ENCODE data around the gene IBTK.
"Not testable (repeated sequence)": the region's sequence is repeated elsewhere in the genome, so short reads cannot be mapped to it uniquely, and the experiment has no call there.

The IBTK gene

DNA sequence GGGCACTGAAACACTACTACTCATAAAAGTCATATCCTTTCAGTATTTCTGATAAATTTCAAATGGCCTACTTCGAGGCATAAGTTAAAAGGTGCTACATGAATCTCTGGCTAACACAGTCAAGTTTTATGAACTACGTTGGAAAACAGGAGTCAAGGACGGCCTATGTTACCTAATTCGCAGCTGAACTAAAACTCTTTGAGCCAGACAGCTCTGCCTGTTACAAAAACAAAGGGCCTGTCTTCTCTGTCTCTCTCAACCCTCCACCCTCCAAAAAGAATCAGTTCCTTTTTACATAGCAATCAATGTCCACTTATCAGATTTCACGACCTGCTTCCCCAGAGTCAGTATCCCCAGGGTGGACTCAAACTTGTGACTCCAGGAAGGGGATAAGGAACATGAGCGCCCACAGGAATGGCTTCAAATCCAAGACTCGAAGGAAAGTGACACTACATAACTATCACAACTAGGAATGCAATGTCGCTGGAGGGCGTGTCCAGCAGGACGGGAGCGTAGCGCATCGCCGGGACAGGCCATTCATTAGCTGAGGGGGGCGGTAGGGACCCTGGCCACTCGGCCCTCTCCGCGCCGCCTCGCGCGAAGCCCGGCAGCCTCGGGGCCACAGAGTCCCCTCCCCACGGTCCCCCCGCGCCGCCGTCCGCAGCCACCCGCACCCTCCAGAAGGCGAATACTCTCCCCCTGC lies 591 bp downstream of the IBTK start:
- peak; percentile 48 for DNase-seq (ENCODE audit: low read depth)

DNA sequence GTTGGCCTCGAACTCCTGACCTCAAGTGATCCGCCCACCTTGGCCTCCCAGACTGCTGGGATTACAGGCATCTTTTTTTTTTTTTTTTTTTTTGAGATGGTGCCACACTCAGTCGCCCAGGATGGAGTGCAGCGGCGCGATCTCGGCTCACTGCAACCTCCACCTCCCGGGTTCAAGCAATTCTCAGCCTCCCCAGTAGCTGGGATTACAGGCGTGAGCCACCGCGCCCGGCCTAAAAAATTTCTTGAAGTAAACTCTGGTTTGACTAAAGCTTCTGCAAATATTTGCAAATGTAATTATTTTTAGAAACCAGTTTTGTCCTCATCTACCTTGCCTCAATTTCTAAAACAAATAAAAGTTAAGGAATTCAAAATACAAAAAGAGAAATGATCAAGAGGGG lies 1.2 kb downstream of the IBTK start:
- DNase-seq (ENCODE audit: low read depth), result no peak

DNA sequence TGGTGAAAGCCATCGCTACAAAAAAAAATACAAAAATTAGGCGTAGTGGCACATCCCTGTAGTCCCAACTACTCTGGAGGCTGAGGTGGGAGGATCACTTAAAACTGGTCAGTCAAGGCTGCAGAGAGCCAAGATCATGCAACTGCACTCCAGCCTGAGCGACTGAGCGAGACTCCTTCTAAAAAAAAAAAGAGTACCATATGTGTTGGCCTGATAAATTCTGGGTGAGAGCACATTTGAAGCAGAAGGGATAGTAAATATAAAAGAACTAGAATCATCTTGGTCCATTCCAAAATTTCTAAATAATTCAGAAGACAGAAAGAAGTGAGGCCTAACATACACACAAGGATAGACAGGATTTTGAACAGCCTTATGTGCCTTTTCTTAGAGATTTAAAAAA lies 2.2 kb downstream of the IBTK start:
- DNase-seq (ENCODE audit: low read depth), result no peak

DNA sequence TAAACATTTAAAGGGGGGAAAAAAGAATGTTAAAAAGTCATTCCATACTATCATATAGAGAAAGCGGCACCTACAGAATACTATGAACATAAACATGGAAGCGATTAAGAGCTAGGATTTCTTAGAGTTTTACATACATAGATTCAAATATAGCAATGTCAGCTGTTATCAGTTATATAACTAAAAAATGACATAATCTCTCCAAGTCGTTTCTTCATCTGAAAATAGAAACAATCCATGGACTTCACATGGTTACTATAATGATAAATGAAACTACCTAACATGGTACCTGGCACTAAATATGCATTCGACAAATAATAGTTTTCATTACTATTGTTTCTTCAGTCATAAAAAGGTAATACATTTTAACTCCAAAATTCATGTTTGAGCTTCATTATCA lies 3.7 kb downstream of the IBTK start:
- no peak for DNase-seq (ENCODE audit: low read depth)

DNA sequence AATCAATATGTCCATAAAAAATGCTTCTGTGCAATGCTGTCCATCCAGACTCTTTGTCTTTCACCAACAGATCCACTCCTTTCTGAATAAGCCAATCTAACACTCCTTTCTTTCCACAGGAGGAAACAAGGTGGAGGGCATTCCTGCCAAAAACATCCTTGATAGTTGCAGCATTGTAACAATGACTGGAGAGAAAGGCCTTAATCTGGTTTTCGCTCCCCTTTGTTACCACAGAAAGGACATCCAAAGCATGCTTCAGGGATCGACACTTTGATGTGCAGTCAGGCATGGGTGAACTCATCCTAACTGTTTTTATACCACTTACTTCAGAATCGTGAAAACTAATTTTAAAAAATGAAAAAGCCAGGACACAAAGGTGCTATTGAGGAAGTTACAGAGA lies 7.4 kb downstream of the IBTK start:
- no peak for DNase-seq (ENCODE audit: low read depth)

DNA sequence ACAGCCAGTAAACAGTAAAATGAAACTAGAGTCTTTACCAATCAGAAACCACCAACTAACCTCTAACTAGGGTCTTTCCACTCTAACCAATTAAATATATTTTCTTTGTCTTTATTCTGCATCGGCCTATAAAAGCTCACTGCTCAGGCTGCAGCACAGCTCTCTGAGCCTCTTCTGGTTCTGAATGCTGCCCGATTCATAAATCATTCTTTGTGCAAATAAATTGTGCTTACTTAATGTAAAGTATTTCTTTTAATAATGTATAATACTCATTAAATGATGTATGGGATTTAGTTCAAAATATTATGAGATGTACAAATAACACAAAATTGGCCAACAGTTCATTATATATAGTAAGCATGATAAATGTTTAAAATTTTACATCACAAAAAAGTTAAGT lies 7.9 kb downstream of the IBTK start:
- DNase-seq (ENCODE audit: low read depth), result no peak

DNA sequence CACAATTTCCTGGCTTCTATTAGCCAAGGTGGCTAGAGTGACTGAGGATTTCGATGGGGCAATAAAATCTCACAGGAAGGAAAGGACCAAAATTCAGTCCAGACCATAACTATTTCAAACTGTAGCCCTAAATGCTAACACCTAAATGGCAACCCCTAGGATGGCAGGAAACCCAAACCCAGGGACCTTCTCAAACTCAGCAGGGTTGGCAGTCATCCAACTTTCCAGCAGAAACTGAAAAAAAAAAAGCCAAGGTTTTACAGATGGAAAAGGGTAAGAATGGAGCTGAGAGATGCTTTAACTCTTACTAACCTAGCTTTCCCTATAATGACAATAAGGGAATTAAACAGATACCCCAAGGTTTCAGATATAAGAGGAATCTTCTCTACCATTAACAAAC lies 10.5 kb downstream of the IBTK start:
- no peak for DNase-seq (ENCODE audit: low read depth)

DNA sequence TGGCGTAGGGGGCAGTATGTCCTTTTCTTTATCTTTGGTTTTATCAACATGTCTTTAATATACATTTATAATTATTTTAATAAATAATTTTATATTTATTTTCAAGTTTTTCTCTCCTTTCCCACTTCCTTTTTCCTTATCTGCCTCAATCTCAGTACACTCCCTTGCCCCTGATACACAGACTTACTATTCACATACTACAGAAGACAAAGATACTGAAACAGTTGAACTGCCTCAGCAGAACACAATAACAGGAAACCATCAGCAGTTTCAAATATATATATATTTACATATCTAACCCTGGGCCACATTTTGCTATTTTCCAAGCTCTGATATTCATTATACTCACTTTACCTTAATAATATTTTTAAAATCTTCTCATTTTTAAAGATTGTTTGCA lies 19.8 kb downstream of the IBTK start:
- no peak for DNase-seq (ENCODE audit: low read depth)

DNA sequence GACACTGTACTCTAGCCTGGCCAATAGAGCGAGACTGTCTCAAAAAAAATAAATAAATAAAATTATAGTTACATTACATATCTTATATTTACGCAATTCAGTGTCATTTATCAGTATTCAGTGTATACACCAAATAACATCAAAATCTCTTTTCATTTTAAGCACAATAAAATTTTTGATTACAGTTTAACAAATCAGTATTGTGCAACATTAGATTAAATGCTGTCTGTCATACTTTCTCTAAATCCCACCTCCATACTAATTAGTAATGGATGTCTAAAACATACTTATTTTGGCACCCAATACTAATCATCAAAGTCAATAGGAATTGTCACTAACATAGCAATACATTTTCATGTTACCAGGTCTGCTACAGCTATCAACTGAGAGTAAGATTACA lies 27.4 kb downstream of the IBTK start:
- no peak for DNase-seq (ENCODE audit: low read depth)

DNA sequence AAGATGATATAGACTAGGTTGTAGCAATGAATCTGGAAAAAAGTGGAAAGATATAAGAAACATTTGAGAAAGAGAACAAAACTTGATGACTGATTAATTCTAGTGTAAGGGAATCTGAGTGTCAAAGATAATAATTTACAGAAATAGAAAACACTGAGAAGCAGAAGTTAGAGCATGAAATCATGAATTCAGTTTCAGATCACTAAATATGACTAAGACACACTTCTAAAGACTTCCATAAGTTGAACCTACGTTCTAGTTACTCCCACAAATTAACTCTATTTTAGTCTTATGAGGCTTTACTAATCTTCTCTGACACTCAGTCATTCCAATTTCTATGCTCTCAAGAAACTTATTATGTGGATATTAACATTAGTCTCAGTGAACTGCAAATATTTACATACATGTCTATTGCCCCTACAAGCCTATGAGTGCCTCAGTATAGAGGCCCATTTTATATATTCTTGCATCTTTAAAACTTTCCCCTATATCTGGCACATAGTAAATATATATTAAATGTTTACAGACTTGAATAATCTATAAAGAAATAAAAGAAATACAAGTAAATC lies 30.4 kb downstream of the IBTK start:
- DNase-seq (ENCODE audit: low read depth), result no peak

DNA sequence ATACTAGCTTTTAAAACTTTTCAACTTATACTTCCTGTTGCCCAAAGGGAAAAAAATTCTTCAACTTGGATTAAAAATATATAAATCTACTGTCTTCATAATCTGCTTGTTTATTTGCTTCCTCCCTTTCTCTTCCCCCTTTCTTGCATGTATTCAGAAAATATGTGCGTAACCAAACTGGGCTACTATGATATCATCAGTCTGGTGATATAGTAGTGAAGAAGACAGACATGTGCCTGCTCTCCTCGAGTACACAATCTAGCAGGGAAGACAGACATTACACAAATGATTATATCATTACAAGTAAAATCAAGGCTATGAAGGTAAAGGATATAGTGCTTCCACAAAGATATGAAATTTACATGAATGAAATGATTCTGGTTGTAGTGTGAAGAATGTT lies 31.0 kb downstream of the IBTK start:
- DNase-seq (ENCODE audit: low read depth), result no peak

DNA sequence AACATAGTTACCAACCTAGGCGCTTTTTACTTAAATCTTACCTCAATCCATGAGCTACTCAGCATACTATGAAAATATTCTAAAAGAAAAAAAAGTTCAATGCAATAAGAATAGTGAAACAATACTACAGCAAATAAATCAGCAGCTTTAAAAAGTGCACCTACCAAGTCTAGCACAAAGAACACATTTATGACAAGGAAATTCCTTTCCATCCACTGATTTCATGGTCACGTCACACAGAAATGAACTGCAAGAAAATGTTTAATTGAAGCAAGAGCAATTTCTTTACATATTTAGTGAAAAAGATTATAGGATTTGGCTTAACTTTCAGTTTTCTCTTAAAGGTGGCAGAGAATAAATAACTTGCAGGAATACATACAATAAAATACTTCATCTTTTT lies 36.2 kb downstream of the IBTK start:
- no peak for DNase-seq (ENCODE audit: low read depth)

DNA sequence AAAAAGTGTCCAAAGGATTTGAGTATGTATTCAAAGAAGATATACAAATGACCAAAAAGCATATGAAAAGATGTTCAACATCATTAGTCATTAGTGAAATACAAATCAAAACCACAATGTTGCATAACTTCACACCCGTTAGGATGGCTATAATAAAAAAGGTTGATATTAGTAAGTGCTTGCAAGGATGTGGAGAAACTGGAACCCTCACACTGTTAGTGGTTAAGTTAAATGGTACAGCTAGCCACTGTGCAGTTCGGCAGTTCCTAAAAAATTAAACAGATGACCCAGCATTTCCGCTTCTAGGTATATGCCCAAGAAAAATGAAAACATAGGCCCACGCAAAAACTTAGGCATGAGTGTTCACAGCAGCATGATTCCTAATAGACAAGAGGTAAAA lies 38.6 kb downstream of the IBTK start:
- DNase-seq (ENCODE audit: low read depth), result no peak

DNA sequence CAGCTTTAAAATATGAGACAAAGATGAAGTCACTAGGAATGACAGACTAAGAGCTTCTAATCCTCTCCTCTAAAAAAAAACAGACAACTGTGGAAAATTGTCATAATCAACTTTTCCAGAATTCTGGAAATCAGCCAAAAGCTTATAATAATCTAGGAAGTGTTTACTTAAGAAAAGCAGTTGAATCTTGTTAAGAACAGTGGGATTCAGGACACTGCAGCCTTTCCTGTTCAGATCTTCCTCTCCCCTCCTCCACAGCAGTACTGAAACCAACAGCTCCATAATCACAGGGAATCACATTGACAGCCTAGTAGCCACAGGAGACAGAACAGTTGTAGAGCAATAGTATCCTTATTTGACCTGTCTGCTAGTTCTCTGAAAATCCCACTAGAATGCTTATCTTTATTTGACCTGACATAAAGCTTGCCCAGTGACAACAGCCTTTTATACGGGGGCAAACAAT lies 41.6 kb downstream of the IBTK start:
- DNase-seq (ENCODE audit: low read depth), result peak; percentile 34

DNA sequence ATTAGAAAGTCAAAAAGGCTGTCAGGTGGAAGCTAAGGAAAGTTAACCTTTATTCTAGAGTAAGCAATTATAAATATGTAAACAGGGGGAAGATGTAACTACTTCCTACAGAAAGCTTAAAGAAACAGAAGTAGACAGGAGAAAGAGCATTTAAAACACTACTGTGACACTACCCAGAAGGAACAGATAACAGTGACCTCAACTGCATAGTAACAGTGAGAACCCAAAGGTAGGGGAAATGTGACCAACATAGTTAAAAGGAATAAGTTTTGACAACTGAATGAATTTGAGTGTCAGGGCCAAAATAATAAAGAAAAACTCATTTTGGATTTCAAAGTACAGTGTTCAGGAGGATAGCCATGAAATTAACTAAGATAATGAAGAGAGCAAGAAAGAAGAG lies 43.5 kb downstream of the IBTK start:
- DNase-seq (ENCODE audit: low read depth), result no peak

DNA sequence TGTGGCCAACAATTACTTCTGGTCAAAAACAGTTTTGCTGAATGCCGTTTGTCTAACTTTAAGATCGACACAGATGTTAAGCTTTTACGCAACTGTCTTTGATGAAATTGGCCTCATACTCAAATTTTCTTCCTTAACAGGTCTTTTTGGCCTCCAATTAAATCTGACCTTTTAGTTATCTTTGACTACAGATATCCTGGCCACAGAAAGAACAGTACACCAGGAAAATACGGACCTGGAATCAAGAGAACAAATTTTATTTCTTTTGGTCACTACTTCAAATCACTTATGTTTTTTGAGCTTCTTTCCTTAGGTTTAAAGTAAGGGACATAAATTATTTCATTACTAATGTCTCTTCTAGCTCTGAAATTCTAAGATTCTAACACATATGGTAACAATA lies 49.8 kb downstream of the IBTK start:
- no peak for DNase-seq (ENCODE audit: low read depth)

DNA sequence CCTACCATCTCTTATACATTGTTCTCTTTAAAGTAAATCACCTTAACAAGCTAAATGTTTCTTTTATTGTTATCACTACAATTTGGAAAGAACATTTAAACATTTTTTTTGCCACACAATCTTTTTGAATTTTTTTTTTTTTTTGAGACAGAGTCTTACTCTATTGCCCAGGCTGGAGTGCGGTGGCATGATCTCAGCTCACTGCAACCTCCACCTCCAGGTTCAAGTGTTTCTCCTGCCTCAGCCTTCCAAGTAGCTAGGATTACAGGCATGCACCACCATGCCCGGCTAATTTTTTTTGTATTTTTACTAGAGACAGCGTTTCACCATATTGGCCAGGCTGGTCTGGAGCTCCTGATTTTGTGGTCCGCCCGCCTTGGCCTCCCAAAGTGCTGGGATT lies 50.3 kb downstream of the IBTK start:
- DNase-seq (ENCODE audit: low read depth), result not testable (repeated sequence)

DNA sequence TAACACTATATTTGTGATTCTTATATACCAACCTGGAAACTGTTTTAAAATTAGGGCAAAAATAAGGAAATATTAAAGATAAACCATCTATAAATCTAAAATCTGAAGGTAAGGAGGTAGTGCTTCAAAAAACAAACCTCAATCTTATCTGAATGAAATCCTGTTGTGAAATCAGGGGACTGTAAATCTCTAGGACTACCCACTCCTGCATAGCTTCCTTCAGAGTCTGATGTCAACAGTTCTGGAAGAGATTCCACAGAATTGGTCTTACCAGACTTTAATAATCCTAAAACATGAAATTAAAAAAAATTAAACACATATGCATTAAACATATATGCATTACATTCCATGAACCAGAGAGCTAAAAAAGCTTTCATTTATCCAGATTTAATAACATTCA lies 51.4 kb downstream of the IBTK start:
- no peak for DNase-seq (ENCODE audit: low read depth)

DNA sequence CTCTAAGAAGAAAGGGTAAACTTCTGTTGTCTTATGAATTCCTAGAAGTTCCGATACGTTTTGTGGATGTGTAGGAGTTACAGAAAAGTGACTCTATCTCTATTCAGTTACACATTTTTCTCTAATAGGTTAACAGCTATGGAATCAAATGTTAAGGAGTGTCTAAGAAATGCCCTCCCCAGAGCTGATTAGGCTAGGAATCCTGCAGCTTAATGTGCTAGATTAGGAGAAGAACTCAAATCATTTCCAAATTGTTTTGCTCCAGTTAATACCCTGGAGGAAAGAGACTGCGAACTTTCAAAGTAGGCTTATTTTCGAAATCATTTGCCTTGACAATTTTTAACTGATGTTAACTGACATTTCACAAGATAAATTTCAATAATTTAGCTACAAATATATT lies 51.9 kb downstream of the IBTK start:
- DNase-seq (ENCODE audit: low read depth), result no peak

DNA sequence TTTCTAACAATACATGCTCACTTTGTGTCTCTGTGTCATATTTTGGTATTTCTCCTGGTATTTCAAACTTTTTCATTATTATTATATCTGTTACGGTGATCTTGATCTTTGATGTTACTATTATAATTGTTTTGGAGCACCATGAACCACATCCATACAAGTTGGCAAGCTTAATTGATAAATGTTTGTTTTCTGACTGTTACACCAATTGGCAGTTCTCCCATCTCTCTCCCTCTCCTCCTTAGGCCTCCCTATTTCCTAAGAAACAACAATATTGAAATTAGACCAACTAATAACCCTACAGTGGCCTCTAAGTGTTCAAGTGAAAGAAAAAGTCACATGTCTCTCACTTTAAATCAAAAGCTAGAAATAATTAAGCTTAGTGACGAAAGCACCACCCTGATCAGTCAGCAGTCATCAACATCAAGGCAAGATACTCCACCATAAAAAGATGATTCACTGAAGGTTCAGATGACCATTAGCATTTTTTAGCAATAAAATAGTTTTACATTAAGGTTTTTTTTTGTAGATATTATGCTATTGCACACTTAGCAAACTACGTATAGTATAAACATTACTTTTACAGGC lies 61.5 kb downstream of the IBTK start:
- DNase-seq (ENCODE audit: low read depth), result no peak

DNA sequence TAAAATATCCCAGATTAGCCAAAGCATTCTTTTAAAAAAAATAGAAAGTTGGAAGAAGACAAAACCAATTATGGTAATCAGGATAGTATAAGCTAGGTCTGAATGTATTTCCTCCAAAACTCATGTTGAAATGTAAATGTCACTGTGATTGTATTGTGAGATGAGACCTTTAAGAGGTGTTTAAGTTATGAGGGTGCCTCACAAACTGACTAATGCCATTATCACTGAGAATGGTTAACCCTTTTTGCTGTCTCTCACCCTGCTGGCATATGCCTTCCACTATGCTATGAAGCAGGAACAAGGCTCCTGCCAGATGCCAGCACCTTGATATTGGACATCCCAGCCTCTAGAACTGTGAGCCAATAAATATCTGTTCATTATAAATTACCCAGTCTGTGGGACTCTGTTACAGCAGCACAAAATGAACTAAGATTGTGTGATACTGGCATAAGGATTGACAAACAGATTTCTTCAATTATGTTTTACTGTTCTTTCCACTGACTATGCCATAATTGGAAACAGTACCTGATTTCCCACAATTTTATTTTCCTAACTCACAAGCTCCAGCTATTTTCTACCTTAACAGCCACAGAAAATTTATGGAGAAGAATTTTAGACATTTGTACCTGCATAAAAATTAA lies 63.8 kb downstream of the IBTK start:
- DNase-seq (ENCODE audit: low read depth), result no peak

DNA sequence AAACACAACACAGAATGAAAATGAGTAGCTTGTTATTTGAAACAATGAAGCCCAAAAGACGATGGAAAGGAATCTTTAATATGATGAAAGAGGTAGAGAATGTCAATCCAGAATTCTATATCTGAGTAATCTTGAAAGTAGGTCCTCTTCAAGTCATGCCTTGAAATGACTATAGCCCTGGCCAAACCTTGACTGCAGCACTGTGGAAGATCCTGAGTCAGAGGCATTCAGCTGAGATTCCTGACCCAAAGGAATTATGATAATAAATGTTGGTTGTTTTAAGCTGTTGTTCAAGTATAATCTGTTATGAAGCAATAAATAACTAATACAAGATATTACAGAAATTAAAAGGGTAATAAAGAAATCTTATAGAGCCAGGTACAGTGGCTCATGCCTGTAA lies 64.8 kb downstream of the IBTK start:
- no peak for DNase-seq (ENCODE audit: low read depth)

DNA sequence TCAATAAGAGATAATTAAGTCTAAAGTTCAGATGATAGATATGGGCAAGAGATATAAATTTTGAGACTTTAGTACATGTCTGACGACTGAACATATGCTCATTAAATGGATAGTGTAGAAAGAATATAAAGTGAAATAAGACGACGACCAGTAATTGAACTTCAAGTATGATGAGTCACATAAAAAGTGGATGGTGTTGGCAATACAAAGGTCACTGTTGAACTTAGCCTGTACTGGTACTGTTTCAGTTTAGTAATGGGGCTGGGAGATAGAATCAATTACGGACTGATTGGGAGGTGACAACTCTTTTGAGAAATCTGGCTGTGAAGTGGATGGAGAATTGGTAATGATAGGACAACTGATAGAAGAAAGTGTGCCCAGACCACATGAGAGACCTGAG lies 68.1 kb downstream of the IBTK start:
- DNase-seq (ENCODE audit: low read depth), result no peak

DNA sequence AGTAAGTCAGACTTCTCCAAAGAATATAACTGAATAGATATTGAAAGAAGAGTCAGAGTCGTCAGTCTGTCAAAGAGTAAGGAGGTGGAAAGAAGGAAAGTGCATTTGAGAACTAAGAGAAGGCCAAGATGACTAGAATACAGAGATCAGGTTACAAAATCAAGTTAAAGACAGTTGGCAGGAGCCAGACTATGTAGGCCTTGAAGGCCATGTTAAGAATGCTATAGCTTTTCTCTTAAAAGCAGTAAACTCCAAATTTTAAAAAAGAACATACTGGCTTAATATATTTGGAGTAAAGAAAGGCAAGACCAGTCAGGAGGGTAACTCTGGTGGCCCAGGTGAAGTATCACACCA lies 68.8 kb downstream of the IBTK start:
- DNase-seq (ENCODE audit: low read depth), result no peak

Measured in CMK (cell line).